ENCODE results near the gene KEL. TPM values are rescaled to one million over a fixed set of nuclear protein-coding genes. Genes with fewer than 3 reads are reported as not detected.

Gene KEL
- total RNA-seq, 4 donors from 2014 or later = 0.37 TPM; not detected in 3

DNA sequence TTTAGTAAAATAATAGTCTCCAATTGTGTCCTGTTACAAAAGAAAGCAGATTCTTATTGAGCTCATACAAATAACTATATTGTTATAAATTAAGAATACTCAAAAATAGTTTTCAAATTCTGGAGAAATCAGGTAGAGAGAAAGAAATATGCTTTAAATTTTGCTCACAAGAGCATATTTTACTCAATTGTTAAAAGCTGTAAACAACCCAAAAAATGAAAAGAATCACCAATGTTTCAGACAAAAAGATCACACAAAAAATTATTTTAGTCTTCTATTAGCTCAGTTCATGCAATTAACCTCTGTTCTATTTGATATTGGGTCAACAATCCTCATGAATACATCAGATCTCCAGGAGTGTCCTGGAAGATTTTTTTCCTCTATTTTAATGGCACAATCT lies 58.0 kb downstream of the KEL start:
- Histone ChIP-seq H3K9me3 (peaks cover 0 to 4% of the 10 kb centered on the region in 2 donors), H3K4me3 (no peak overlapping the region), H3K36me3 (no peaks in the 10 kb centered on the region), H3K4me1 (no peaks in the 10 kb centered on the region), H3K27ac (no peak overlapping the region), H3K27me3 (no peaks in the 10 kb centered on the region)
- in situ Hi-C loops (cut with MboI; ENCODE audit: low pct_ligation_motif_present in 1 of 4, low pct_unique_long_range_greater_than_20kb in 1 of 4, low sequenced_read_pairs in 3 of 4) = no loop called here
- no peak for DNase-seq
- intact Hi-C loops (cut with DNase I; ENCODE audit: low total_unique reads) = no loop called here
- no peak for TF ChIP-seq EP300 (IDR thresholded peaks at IDR 0.05; ENCODE audit: low read depth)
- TF ChIP-seq POLR2A (IDR thresholded peaks at IDR 0.05) = no peak
- TF ChIP-seq, protein P1, sequence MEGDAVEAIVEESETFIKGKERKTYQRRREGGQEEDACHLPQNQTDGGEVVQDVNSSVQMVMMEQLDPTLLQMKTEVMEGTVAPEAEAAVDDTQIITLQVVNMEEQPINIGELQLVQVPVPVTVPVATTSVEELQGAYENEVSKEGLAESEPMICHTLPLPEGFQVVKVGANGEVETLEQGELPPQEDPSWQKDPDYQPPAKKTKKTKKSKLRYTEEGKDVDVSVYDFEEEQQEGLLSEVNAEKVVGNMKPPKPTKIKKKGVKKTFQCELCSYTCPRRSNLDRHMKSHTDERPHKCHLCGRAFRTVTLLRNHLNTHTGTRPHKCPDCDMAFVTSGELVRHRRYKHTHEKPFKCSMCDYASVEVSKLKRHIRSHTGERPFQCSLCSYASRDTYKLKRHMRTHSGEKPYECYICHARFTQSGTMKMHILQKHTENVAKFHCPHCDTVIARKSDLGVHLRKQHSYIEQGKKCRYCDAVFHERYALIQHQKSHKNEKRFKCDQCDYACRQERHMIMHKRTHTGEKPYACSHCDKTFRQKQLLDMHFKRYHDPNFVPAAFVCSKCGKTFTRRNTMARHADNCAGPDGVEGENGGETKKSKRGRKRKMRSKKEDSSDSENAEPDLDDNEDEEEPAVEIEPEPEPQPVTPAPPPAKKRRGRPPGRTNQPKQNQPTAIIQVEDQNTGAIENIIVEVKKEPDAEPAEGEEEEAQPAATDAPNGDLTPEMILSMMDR (IDR thresholded peaks at IDR 0.05) = no peak
- TF ChIP-seq POLR2AphosphoS5 (IDR thresholded peaks at IDR 0.05) = no peak

DNA sequence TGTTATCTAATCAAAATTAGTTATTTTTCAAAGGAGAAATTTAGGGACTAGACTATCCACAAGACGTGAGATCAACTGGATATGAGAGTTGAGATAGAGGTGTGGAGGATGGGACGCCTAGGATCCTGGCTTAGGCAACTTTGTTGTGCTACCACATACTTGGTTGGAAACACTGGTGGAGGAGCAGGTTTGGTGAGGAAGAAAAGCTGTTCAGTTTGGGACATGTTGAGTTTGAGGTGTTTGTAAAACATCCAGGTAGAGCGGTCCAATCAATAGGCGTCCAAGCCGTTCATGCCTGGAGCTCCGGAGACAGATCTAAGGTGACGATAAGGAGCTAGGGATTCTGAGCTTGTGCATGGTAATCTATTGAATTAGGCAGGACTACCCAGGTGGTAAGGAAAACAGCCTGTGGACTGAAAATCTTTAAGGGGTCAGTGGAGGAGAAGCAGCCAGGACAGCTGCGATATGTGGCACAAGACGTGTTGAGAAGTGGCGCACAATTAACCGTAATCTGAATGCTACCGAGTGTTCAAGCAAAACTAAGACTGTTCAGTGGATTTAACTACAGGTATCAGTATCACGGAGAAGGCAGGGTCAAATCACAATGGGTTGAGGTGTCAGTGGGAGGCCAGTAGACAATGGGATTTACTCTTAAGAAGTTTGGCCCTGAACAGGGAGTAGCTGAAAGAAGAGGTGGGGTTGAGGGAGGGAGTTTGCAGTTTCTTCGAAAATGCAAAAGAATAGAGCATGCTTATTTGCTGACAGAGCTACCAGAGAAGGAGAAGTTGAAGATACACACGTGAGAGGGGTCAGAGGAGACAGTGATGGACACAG lies 60.5 kb downstream of the KEL start:
- intact Hi-C loops (cut with DNase I; ENCODE audit: low total_unique reads) (no loop called here), in situ Hi-C loops (cut with MboI; ENCODE audit: low pct_ligation_motif_present in 1 of 4, low pct_unique_long_range_greater_than_20kb in 1 of 4, low sequenced_read_pairs in 3 of 4) (no loop called here)
- Histone ChIP-seq H3K27me3 (no peaks in the 10 kb centered on the region), H3K36me3 (no peaks in the 10 kb centered on the region), H3K4me1 (no peaks in the 10 kb centered on the region), H3K9me3 (peaks cover 0 to 4% of the 10 kb centered on the region in 2 donors), H3K4me3 (no peak overlapping the region), H3K27ac (no peak overlapping the region)
- no peak for TF ChIP-seq POLR2A (IDR thresholded peaks at IDR 0.05)
- no peak for TF ChIP-seq POLR2AphosphoS5 (IDR thresholded peaks at IDR 0.05)
- no peak for TF ChIP-seq EP300 (IDR thresholded peaks at IDR 0.05; ENCODE audit: low read depth)
- TF ChIP-seq, protein P1 (IDR thresholded peaks at IDR 0.05) = no peak
- DNase-seq = no peak
- WGBS, 2 donors (ENCODE audit: low coverage in 1 of 2) = 56 to 86% methylated on average over 3 to 15 of the region's 15 CpGs

DNA sequence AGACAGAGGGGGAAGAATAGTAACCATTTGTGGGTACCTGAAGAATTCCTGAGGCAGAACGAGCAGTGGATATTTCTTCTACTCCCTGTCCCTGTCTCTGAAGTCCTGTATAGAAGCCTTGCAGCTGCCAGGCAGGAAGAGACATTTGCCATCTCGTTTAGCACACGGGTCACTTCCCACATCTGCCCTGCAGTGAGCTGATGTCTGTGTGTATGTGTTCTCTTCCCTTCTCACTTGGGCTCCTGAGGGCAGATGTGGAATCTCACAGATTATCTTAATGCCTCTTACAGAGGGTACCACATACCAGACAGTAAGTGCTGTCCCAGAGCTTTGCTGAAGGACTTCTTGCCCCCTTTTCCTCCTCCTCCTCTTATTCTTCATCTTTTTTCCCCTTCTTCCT lies 62.5 kb downstream of the KEL start:
- in situ Hi-C loops (cut with MboI; ENCODE audit: low pct_ligation_motif_present in 1 of 4, low pct_unique_long_range_greater_than_20kb in 1 of 4, low sequenced_read_pairs in 3 of 4) = loop anchor here in 1 of 4 donors (25.0 kb wide), 1 partner anchor 313 kb away; the partner anchor contains the start of gene TAS2R40
- peaks cover 0 to 4% of the 10 kb centered on the region in 2 donors for H3K9me3 ChIP-seq
- H3K36me3 ChIP-seq = no peaks in the 10 kb centered on the region
- no peaks in the 10 kb centered on the region for H3K27me3 ChIP-seq
- H3K27ac ChIP-seq = no peak overlapping the region
- no peaks in the 10 kb centered on the region for H3K4me1 ChIP-seq
- H3K4me3 ChIP-seq = no peak overlapping the region
- DNase-seq = no peak
- 27% methylated on average over 3 of the region's 3 CpGs; no CpG with 5 or more reads in 1 of the 2 donors for WGBS, 2 donors (ENCODE audit: low coverage in 1 of 2)
- no peak for TF ChIP-seq EP300 (IDR thresholded peaks at IDR 0.05; ENCODE audit: low read depth)
- TF ChIP-seq POLR2AphosphoS5 (IDR thresholded peaks at IDR 0.05) = no peak
- intact Hi-C loops (cut with DNase I; ENCODE audit: low total_unique reads) = no loop called here

DNA sequence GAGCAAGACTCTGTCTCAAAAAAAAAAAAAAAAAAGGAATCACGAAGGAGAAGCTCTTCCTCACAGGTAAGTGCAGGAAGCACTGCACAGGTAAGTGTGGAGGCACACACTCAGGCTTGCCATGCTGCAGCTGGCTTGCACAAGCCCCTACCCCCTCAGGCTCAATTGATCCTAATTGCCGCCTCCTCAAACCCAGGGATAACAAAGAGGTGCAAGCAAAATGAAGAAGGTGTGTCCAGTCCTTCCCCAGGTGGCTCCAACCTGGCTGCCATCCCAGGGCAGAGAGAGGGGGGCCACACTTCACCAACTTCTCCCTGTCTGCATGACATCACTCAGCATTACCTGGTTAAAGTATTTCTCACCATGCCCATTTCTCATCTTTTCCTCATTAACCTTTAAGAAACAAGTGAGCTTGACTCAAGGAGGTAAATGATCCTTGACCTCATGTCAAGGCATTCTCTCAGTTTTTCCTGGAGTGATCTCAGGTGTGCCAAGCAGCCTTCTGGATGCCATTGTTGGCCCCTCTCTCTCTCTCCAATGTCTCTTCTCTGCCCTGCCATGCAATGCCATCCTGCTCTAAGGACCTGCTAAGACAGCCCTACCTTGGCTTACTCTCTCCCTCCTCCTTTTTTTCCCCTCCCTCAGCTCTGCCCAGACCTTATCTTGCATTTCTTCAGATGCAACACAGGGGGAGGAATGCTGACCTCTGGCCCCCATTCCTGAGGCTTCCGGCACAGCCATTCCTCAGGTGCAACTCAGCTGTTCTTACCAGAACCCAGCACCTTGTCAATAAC lies 63.6 kb downstream of the KEL start:
- Histone ChIP-seq H3K4me1 (no peaks in the 10 kb centered on the region), H3K9me3 (no peaks in the 10 kb centered on the region), H3K36me3 (no peaks in the 10 kb centered on the region), H3K27me3 (no peaks in the 10 kb centered on the region), H3K4me3 (no peak overlapping the region), H3K27ac (no peak overlapping the region)
- in situ Hi-C loops (cut with MboI; ENCODE audit: low pct_ligation_motif_present in 1 of 4, low pct_unique_long_range_greater_than_20kb in 1 of 4, low sequenced_read_pairs in 3 of 4) = loop anchor here in 1 of 4 donors (25.0 kb wide), 1 partner anchor 314 kb away; the partner anchor contains the start of gene TAS2R40
- WGBS, 2 donors (ENCODE audit: low coverage in 1 of 2) = 42 to 53% methylated on average over 2 to 3 of the region's 3 CpGs
- TF ChIP-seq, protein P1 (IDR thresholded peaks at IDR 0.05) = no peak
- TF ChIP-seq EP300 (IDR thresholded peaks at IDR 0.05; ENCODE audit: low read depth) = no peak
- TF ChIP-seq POLR2A (IDR thresholded peaks at IDR 0.05) = no peak
- intact Hi-C loops (cut with DNase I; ENCODE audit: low total_unique reads) = no loop called here
- no peak for DNase-seq

Data from transverse colon (tissue), 4 donors.